Kidney (tissue), 14 donors: ENCODE results near the gene HOXA2. TPM values are rescaled to one million over a fixed set of nuclear protein-coding genes. Genes with fewer than 3 reads are reported as not detected.

Source experiments
- DNase-seq, 5 donors: peaks; one replicate each; pipeline ENCODE4 v3.0.0-alpha.2; 2013 to 2020
- FAIRE-seq: peaks from 2 replicates; lab custom pipeline; 2012; peaks lifted over from hg19 to GRCh38; lab: Jason Lieb, UNC
- H3K27ac ChIP-seq, 2 donors: one replicate each; pipeline ENCODE4 v1.7.0; 2013; ENCODE audit warnings: low read depth in 2 of 2, low read length in 2 of 2, inconsistent platforms in 1 of 2
- H3K27me3 ChIP-seq: one replicate; pipeline ENCODE4 v1.7.1; 2013; ENCODE audit warnings: low read length, inconsistent platforms; ENCODE audit not compliant: control insufficient read depth, insufficient read depth
- H3K36me3 ChIP-seq, 3 donors: one replicate each; pipeline versions ENCODE4 v1.7.0 to v1.7.1; 2013; ENCODE audit warnings: low read length in 3 of 3, control low read depth in 1 of 3, inconsistent platforms in 1 of 3; ENCODE audit not compliant: insufficient read depth in 3 of 3, control insufficient read depth in 2 of 3
- H3K4me1 ChIP-seq, 3 donors: one replicate each; pipeline versions ENCODE4 v1.7.0 to v1.7.1; 2013; ENCODE audit warnings: low read length in 3 of 3, inconsistent platforms in 1 of 3, low read depth in 1 of 3; ENCODE audit not compliant: control insufficient read depth in 2 of 3, insufficient read depth in 2 of 3
- H3K4me3 ChIP-seq, 3 donors: one replicate each; pipeline versions ENCODE4 v1.7.0 to v1.8.1; 2013; ENCODE audit warnings: low read length in 3 of 3, control low read depth in 1 of 3, inconsistent platforms in 1 of 3
- H3K9ac ChIP-seq, 3 donors: one replicate each; pipeline versions ENCODE4 v1.7.0 to v1.7.1; 2013; ENCODE audit warnings: low read length in 3 of 3, control low read depth in 1 of 3, inconsistent platforms in 1 of 3
- H3K9me3 ChIP-seq, 3 donors: one replicate each; pipeline versions ENCODE4 v1.7.0 to v1.7.1; 2013; ENCODE audit warnings: low read length in 3 of 3, control low read depth in 1 of 3, inconsistent platforms in 1 of 3; ENCODE audit not compliant: control insufficient read depth in 2 of 3, insufficient read depth in 1 of 3
- intact Hi-C: fragments of 100-400 bp; cut with DNase I; formaldehyde crosslinking; loops from one replicate; pipeline ENCODE4 v1.11.1; 2022
- polyA plus RNA-seq: library from polyadenylated mRNA; stranded (reverse); fragments of 350-450 nt; fragmentation: Illumina TruSeq; extraction: RNeasy Lipid Tissue Mini Kit (QIAGEN cat#74804); gene quantifications from one replicate; pipeline ENCODE4 v1.2.3, GENCODE V29; 2014; ENCODE audit warnings: low read depth, low replicate concordance; ENCODE audit not compliant: insufficient read depth
- total RNA-seq: library from RNA; stranded (reverse); fragmentation: NEBNext Ultra II Directional; extraction: Animal tissue kit (Norgen Biotek cat#: 25700); gene quantifications from one replicate; pipeline ENCODE4 v1.2.1, GENCODE V29; 2021
- TF ChIP-seq, protein P1 (sequence below): IDR thresholded peaks from 3 replicates; pipeline ENCODE4 v1.5.1; 2012; ENCODE audit warnings: mild to moderate bottlenecking, moderate library complexity, borderline replicate concordance; ENCODE audit not compliant: insufficient read depth; ENCODE audit errors: extremely low read depth
- donor health status: control.
- donor health status: control.
- donor health status: control.
- donor health status: control.
- donor health status: control.
- donor health status: DM: yes; HTN: yes; CAD: no.
- donor health status: Normal renal cell carcinoma (clear cell type).

Gene HOXA2
- total and polyA plus RNA-seq, 2 donors from 2014 or later, result 1.3 to 2.9 TPM

DNA sequence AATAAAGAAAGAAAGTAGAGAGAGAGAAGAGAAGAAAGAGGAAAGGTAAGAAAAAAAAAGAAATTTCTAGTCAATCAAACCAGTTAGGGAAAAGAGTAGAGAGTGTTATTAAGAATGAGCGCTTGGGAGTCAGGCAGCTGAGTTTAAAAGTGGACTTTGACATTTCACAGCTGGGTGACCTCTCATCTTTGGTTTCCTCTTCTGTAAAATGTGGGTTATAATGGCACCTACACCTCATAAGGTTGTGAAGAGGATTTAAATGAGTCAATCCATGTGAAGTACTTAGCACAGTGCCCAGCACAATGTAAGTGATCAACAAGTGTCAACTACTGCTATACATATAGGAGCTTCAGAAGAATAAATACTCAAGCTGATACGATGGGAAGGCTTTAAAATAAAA lies 18.8 kb downstream of the HOXA2 start:
- no peak overlapping the region for H3K9ac ChIP-seq
- H3K27ac ChIP-seq, result no peak overlapping the region
- peaks cover 0 to 2% (median 0%) of the 10 kb centered on the region in 3 donors for H3K4me1 ChIP-seq
- DNase-seq (no peak), FAIRE-seq (peak; percentile 3)
- TF ChIP-seq, protein P1, sequence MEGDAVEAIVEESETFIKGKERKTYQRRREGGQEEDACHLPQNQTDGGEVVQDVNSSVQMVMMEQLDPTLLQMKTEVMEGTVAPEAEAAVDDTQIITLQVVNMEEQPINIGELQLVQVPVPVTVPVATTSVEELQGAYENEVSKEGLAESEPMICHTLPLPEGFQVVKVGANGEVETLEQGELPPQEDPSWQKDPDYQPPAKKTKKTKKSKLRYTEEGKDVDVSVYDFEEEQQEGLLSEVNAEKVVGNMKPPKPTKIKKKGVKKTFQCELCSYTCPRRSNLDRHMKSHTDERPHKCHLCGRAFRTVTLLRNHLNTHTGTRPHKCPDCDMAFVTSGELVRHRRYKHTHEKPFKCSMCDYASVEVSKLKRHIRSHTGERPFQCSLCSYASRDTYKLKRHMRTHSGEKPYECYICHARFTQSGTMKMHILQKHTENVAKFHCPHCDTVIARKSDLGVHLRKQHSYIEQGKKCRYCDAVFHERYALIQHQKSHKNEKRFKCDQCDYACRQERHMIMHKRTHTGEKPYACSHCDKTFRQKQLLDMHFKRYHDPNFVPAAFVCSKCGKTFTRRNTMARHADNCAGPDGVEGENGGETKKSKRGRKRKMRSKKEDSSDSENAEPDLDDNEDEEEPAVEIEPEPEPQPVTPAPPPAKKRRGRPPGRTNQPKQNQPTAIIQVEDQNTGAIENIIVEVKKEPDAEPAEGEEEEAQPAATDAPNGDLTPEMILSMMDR, result no peak
- intact Hi-C loops, result no loop called here
- H3K36me3 ChIP-seq, result no peaks in the 10 kb centered on the region
- H3K4me3 ChIP-seq, result no peak overlapping the region
- H3K27me3 ChIP-seq, result peaks cover 2% of the 10 kb centered on the region
- no peaks in the 10 kb centered on the region for H3K9me3 ChIP-seq

DNA sequence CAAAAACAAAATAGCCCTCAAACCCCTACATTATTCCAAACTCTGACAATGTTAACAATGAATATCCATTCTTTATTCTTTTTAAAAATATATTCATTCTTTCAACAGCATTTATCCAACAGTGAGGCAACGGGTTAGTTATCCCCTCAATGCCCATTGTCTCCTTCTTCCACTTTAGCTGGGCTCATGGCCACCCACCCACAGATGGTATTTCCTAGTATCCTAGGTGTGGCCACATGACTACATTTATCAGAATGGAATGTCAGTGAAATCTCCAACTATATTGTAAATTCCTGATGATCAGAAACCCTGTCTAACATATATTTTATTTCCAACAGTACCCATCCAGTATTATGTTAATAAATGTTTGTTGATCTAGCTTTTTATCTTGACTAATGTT lies 20.3 kb downstream of the HOXA2 start:
- Histone ChIP-seq H3K27me3 (no peaks in the 10 kb centered on the region), H3K9me3 (no peaks in the 10 kb centered on the region), H3K27ac (no peak overlapping the region), H3K36me3 (no peaks in the 10 kb centered on the region), H3K4me3 (no peak overlapping the region), H3K4me1 (no peaks in the 10 kb centered on the region), H3K9ac (no peak overlapping the region)
- intact Hi-C loops, result no loop called here
- TF ChIP-seq, protein P1, result no peak
- no peak for FAIRE-seq
- no peak for DNase-seq

DNA sequence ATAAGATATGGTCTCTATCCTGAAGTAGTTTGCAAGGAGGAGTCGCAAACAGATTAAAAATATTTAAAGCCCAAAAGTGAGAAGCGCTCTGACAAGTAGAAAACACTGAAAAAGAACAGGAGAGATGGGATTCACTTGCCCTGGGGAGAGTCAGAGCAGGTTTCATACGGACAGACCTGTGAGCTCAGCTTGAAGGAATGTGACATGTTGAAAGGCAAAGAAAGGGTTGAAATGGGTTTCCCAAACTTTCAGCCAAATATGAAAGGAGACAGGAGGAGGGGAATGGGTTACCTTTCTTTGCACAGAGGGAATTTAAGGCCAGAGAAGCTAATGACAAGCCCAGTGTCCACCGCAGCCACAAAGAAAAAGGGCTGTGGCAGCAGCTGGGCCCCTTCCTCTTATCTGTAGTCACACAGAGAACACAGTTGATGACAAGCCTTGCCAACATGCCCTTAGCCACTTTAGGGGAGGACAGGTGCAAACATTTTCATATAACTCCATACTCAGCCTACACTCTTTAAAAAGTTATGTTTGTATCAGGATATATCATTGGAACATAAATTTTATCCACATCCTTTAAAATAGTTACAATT lies 21.5 kb downstream of the HOXA2 start:
- intact Hi-C loops, result no loop called here
- Histone ChIP-seq H3K4me3 (no peak overlapping the region), H3K9ac (no peak overlapping the region), H3K36me3 (no peaks in the 10 kb centered on the region), H3K27ac (no peak overlapping the region), H3K27me3 (no peaks in the 10 kb centered on the region), H3K9me3 (no peaks in the 10 kb centered on the region), H3K4me1 (no peaks in the 10 kb centered on the region)
- FAIRE-seq, result no peak
- DNase-seq, result no peak
- TF ChIP-seq, protein P1, result no peak
